ENCODE measurements around the gene BCAR3.
"Not testable (repeated sequence)": the region's sequence is repeated elsewhere in the genome, so short reads cannot be mapped to it uniquely, and the experiment has no call there.

The BCAR3 gene

GRCh38 chr1:93669369-93669768, 12.3 kb downstream of the BCAR3 start:
- DNase-seq: peak in 5 of 51 donors; percentile 6 to 37 (median 24)

GRCh38 chr1:93668951-93669350, 12.7 kb downstream of the BCAR3 start:
- DNase-seq: no peak

GRCh38 chr1:93668121-93668520, 13.5 kb downstream of the BCAR3 start:
- DNase-seq: no peak

- DNase-seq: no peak
These were observed 14.0 kb downstream of the BCAR3 start for GRCh38 chr1:93667642-93668041.

- no peak for DNase-seq
These were observed 14.8 kb downstream of the BCAR3 start for GRCh38 chr1:93666613-93667384.

GRCh38 chr1:93665015-93665414, 16.6 kb downstream of the BCAR3 start:
- DNase-seq: no peak

GRCh38 chr1:93663208-93663614, 18.4 kb downstream of the BCAR3 start:
- DNase-seq: no peak

GRCh38 chr1:93662481-93663207, 19.0 kb downstream of the BCAR3 start:
- DNase-seq: no peak

- DNase-seq: no peak
These were observed 19.7 kb downstream of the BCAR3 start for GRCh38 chr1:93661829-93662474.

GRCh38 chr1:93661341-93661740, 20.3 kb downstream of the BCAR3 start:
- DNase-seq: not testable (repeated sequence)

- no peak for DNase-seq
These were observed 21.7 kb downstream of the BCAR3 start for GRCh38 chr1:93659822-93660503.

GRCh38 chr1:93658188-93658587, 23.4 kb downstream of the BCAR3 start:
- DNase-seq: no peak

GRCh38 chr1:93656491-93656890, 25.1 kb downstream of the BCAR3 start:
- no peak for DNase-seq

GRCh38 chr1:93653656-93654055, 28.0 kb downstream of the BCAR3 start:
- no peak for DNase-seq

- peak in 1 of 51 donors; percentile 5 for DNase-seq
These were observed 29.2 kb downstream of the BCAR3 start for GRCh38 chr1:93652323-93652949.

GRCh38 chr1:93651695-93652094, 29.9 kb downstream of the BCAR3 start:
- DNase-seq: no peak

- not testable (repeated sequence) for DNase-seq
These were observed 31.5 kb downstream of the BCAR3 start for GRCh38 chr1:93650159-93650558.

- no peak for DNase-seq
These were observed 32.4 kb downstream of the BCAR3 start for GRCh38 chr1:93649231-93649630.

GRCh38 chr1:93648656-93649055, 33.0 kb downstream of the BCAR3 start:
- no peak for DNase-seq

- DNase-seq: no peak
These were observed 40.1 kb downstream of the BCAR3 start for GRCh38 chr1:93641527-93641926.

Measured in hypothalamus (tissue), 51 donors.